Measurements from ENCODE around the gene PLA1A. TPM values are rescaled to one million over a fixed set of nuclear protein-coding genes. Genes with fewer than 3 reads are reported as not detected.

Gene PLA1A
- polyA plus RNA-seq, 1 of the 3 experiments (the other 2 are of a cell fraction), result not detected

- no peaks in the 10 kb centered on the region for H3F3A ChIP-seq (replicated peaks; ENCODE audit: insufficient read depth)
- TF ChIP-seq FOXM1 (IDR thresholded peaks at IDR 0.05; ENCODE audit: low read depth) (no peak), FOXJ3 (CRISPR knock-in tag; IDR thresholded peaks at IDR 0.05) (no peak), EZH2phosphoT487 (IDR thresholded peaks at IDR 0.05; ENCODE audit: borderline replicate concordance, low read depth) (no peak), PBX3 (IDR thresholded peaks at IDR 0.05) (no peak), NFIC (IDR thresholded peaks at IDR 0.05; ENCODE audit: borderline replicate concordance) (no peak), RAD21 (IDR thresholded peaks at IDR 0.05; ENCODE audit: low read length) (no peak), SIN3A (IDR thresholded peaks at IDR 0.05; ENCODE audit: borderline replicate concordance, low read depth, low read length) (no peak), EP300 (IDR thresholded peaks at IDR 0.05; ENCODE audit: borderline replicate concordance in 1 of 2, low read depth in 1 of 2, low read length in 1 of 2) (no peak)
- 96% methylated on average over 1 of the region's 1 CpG for WGBS (ENCODE audit: low lambda C conversion rate)
- H3K9me3 ChIP-seq, result no peaks in the 10 kb centered on the region
- H3K9me2 ChIP-seq, result no peaks in the 10 kb centered on the region
- no peak overlapping the region for H3K4me2 ChIP-seq
- H3K79me2 ChIP-seq (ENCODE audit: insufficient read depth), result no peaks in the 10 kb centered on the region
- no peak overlapping the region for H2AFZ ChIP-seq (ENCODE audit: low read depth)
- peaks cover 0 to 24% of the 10 kb centered on the region in 2 experiments; a peak in 1 of 4 replicates for H3K4me1 ChIP-seq (ENCODE audit: control insufficient read depth in 1 of 2, insufficient read depth in 2 of 2, low read depth in 1 of 2, low read length in 1 of 2)
- CTCF ChIA-PET, result interaction anchor here (1.5 to 2.4 kb wide), 2 partner anchors 10 to 82 kb away, joined by 3 to 8 read pairs; no protein-coding TSS in a partner anchor
- no peaks in the 10 kb centered on the region for H3K27me3 ChIP-seq (ENCODE audit: insufficient read depth)
- no peaks in the 10 kb centered on the region for H4K20me1 ChIP-seq (ENCODE audit: insufficient read depth)
- DNase-seq, result no peak
- POLR2A ChIA-PET, result no interaction called here
- no peaks in the 10 kb centered on the region for H3K36me3 ChIP-seq (replicated peaks in 1 of 2; ENCODE audit: control insufficient read depth in 1 of 2, insufficient read depth in 2 of 2, low read length in 1 of 2)
- no peak overlapping the region for H3K4me3 ChIP-seq (ENCODE audit: low read depth in 2 of 2, low read length in 1 of 2)
- no peak overlapping the region for H3K27ac ChIP-seq (ENCODE audit: low read depth in 2 of 2, low read length in 1 of 2)
- no peak overlapping the region for H3K9ac ChIP-seq
These were observed 869 bp downstream of the PLA1A start for GRCh38 chr3:119598410-119599098.

- no peaks in the 10 kb centered on the region for H3K9me3 ChIP-seq
- H3K4me3 ChIP-seq (ENCODE audit: low read depth in 2 of 2, low read length in 1 of 2), result no peak overlapping the region
- CTCF ChIA-PET, result interaction anchor here (1.1 to 2.4 kb wide), 7 partner anchors 11 to 324 kb away, joined by 3 to 8 read pairs (median 6); no protein-coding TSS in a partner anchor
- WGBS (ENCODE audit: low lambda C conversion rate), result 94% methylated on average over 6 of the region's 6 CpGs
- H3K4me1 ChIP-seq (ENCODE audit: control insufficient read depth in 1 of 2, insufficient read depth in 2 of 2, low read depth in 1 of 2, low read length in 1 of 2), result peaks cover 0 to 24% of the 10 kb centered on the region in 2 experiments; a peak in 1 of 4 replicates
- H3K4me2 ChIP-seq, result no peak overlapping the region
- H3K9me2 ChIP-seq, result no peaks in the 10 kb centered on the region
- DNase-seq, result no peak
- no peaks in the 10 kb centered on the region for H3F3A ChIP-seq (replicated peaks; ENCODE audit: insufficient read depth)
- no peaks in the 10 kb centered on the region for H3K27me3 ChIP-seq (ENCODE audit: insufficient read depth)
- H2AFZ ChIP-seq (ENCODE audit: low read depth), result no peak overlapping the region
- no peak overlapping the region for H3K27ac ChIP-seq (ENCODE audit: low read depth in 2 of 2, low read length in 1 of 2)
- no peak overlapping the region for H3K9ac ChIP-seq
- H3K79me2 ChIP-seq (ENCODE audit: insufficient read depth), result no peaks in the 10 kb centered on the region
- POLR2A ChIA-PET, result interaction anchor here (1.3 kb wide), 1 partner anchor 102 kb away, joined by 3 read pairs; the partner anchor contains the start of gene TIMMDC1
- H3K36me3 ChIP-seq (replicated peaks in 1 of 2; ENCODE audit: control insufficient read depth in 1 of 2, insufficient read depth in 2 of 2, low read length in 1 of 2), result no peaks in the 10 kb centered on the region
- H4K20me1 ChIP-seq (ENCODE audit: insufficient read depth), result no peaks in the 10 kb centered on the region
- TF ChIP-seq REST (IDR thresholded peaks at IDR 0.05; ENCODE audit: low read depth, low read length), result no peak
- TF ChIP-seq POLR2AphosphoS5 (IDR thresholded peaks at IDR 0.05; ENCODE audit: low read depth, low read length), result no peak
- no peak for TF ChIP-seq EP300 (IDR thresholded peaks at IDR 0.05; ENCODE audit: borderline replicate concordance in 1 of 2, low read depth in 1 of 2, low read length in 1 of 2)
- no peak for TF ChIP-seq EZH2phosphoT487 (IDR thresholded peaks at IDR 0.05; ENCODE audit: borderline replicate concordance, low read depth)
- no peak for TF ChIP-seq MEF2A (IDR thresholded peaks at IDR 0.05; ENCODE audit: borderline replicate concordance, low read depth)
- no peak for TF ChIP-seq NRF1 (IDR thresholded peaks at IDR 0.05; ENCODE audit: low read depth, low read length)
- TF ChIP-seq TAF1 (IDR thresholded peaks at IDR 0.05; ENCODE audit: borderline replicate concordance, low read depth, low read length), result no peak
- no peak for TF ChIP-seq TCF12 (IDR thresholded peaks at IDR 0.05)
- no peak for TF ChIP-seq GABPA (IDR thresholded peaks at IDR 0.05; ENCODE audit: low read depth)
- TF ChIP-seq PBX3 (IDR thresholded peaks at IDR 0.05), result no peak
- TF ChIP-seq SMC3 (IDR thresholded peaks at IDR 0.05; ENCODE audit: low read depth, low read length), result no peak
- TF ChIP-seq RFX5 (IDR thresholded peaks at IDR 0.05; ENCODE audit: low read length), result no peak
- TF ChIP-seq USF1 (IDR thresholded peaks at IDR 0.05; ENCODE audit: borderline replicate concordance, low read depth), result no peak
- TF ChIP-seq MXI1 (IDR thresholded peaks at IDR 0.05; ENCODE audit: low read depth, low read length), result no peak
These were observed 2.0 kb downstream of the PLA1A start for GRCh38 chr3:119599558-119600174.
